Thoracic aorta (tissue), 2 donors: Measurements from ENCODE around the gene NLRP3. TPM values are rescaled to one million over a fixed set of nuclear protein-coding genes. Genes with fewer than 3 reads are reported as not detected.
"Not testable (repeated sequence)": the region's sequence is repeated elsewhere in the genome, so short reads cannot be mapped to it uniquely, and the experiment has no call there.

Experiments used
- ATAC-seq: fragments of 150-250 bp; one replicate; pipeline ENCODE4 v1.8.0; 2017; ENCODE audit warnings: low read depth; ENCODE audit not compliant: insufficient number of reproducible peaks, low FRiP score
- DNase-seq: peaks from one replicate; pipeline ENCODE4 v3.0.0-alpha.2; 2020; ENCODE audit warnings: low spot score
- H3K27ac ChIP-seq, 2 donors: fragments of 200-600 bp; sonication (generic); 1 replicate in 1 of 2; 2 replicates in 1 of 2; pipeline ENCODE4 v1.5.1; 2016; ENCODE audit warnings: mild to moderate bottlenecking in 2 of 2, moderate library complexity in 2 of 2
- H3K27me3 ChIP-seq: fragments of 200-600 bp; sonication (generic); replicated peaks from 2 replicates; pipeline ENCODE4 v1.6.0; 2016; ENCODE audit warnings: mild to moderate bottlenecking; ENCODE audit not compliant: insufficient read depth
- H3K36me3 ChIP-seq: fragments of 200-600 bp; sonication (generic); one replicate; pipeline ENCODE4 v1.5.1; 2016
- H3K4me1 ChIP-seq, 2 donors: fragments of 200-600 bp; sonication (generic); 1 replicate in 1 of 2; 2 replicates in 1 of 2; pipeline versions ENCODE4 v1.5.1 to v1.6.0; 2016; ENCODE audit warnings: low read depth in 2 of 2, mild to moderate bottlenecking in 1 of 2; ENCODE audit not compliant: control insufficient read depth in 1 of 2
- H3K4me3 ChIP-seq: fragments of 200-600 bp; sonication (generic); 2 replicates; pipeline ENCODE4 v1.5.1; 2016; ENCODE audit warnings: mild to moderate bottlenecking
- H3K9me3 ChIP-seq: fragments of 200-600 bp; sonication (generic); 2 replicates; pipeline ENCODE4 v1.5.1; 2016
- CTCF ChIP-seq: fragments of 200-600 bp; sonication (generic); IDR thresholded peaks from one replicate; pipeline ENCODE4 v1.5.1; 2019; ENCODE audit warnings: antibody characterized with exemption
- total RNA-seq, 2 donors: library from RNA; depleted of rRNA; stranded (reverse); fragments of >200 nt; gene quantifications; one replicate each; pipeline versions ENCODE4 v1.1.0 to v1.2.3, GENCODE V29; 2016

The NLRP3 gene
- total RNA-seq, 2 donors from 2014 or later, result 5.1 to 8.9 TPM

DNA sequence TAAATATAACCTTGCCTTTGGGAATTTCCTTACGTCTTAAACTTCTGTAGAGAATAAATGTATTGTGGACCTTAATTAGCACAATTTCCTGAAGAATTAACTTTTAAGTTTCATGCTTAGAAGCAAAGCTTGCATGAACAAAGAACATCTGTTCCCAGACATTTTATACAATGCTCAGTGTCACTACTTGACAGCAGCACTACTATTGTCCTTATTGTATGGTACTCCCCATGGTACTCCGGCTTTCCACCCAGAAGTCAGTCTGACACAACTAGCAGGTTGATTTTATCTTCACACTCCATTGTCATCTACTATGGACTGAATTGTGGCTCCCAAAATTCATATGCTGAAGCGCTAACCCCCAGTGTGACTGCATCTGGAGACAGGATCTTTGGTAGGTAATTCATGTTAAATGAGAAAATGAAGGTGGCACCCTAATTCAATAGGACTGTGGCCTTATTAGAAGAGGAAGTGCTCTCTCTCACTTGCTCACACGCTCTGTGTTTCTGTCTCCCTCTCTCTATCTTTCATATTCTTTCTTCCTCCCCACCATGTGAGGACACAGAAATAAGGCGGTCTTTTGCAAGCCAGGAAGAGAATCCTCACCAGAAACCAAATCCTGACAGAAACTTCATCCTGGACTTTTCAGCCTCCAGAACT is 52.6 kb downstream of the NLRP3 start:
- H3K4me1 ChIP-seq, result no peaks in the 10 kb centered on the region
- H3K4me3 ChIP-seq, result no peak overlapping the region
- no peaks in the 10 kb centered on the region for H3K9me3 ChIP-seq
- TF ChIP-seq CTCF, result no peak
- no peak overlapping the region for H3K27ac ChIP-seq
- no peaks in the 10 kb centered on the region for H3K27me3 ChIP-seq
- DNase-seq (no peak), ATAC-seq (no peak)
- H3K36me3 ChIP-seq, result no peaks in the 10 kb centered on the region

DNA sequence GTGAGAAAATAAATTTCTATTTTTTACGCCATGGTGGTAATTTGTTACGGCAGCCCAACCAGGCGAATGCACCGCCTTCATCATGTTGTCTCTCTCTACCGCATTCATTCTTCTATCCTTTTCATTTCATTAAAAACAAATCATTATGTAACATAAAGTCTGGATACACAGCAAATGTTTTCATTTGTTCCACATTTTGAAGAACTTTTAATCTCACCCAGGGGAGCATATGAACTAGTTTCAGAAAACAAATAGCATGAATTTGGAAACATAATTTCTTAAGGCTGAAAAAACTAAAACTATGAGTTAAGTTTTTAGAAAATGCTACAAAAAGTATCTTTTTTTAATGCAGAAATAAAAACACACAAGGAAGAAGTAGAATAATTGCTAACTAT is 53.2 kb downstream of the NLRP3 start:
- no peak for DNase-seq
- no peak for TF ChIP-seq CTCF
- Histone ChIP-seq H3K36me3 (no peaks in the 10 kb centered on the region), H3K27ac (no peak overlapping the region), H3K4me1 (no peaks in the 10 kb centered on the region), H3K27me3 (no peaks in the 10 kb centered on the region), H3K4me3 (no peak overlapping the region), H3K9me3 (no peaks in the 10 kb centered on the region)
- ATAC-seq, result no peak

GRCh38 chr1:247470942-247471429 is 55.0 kb downstream of the NLRP3 start:
- not testable (repeated sequence) for H3K4me3 ChIP-seq, H3K4me1 ChIP-seq, ATAC-seq, H3K27me3 ChIP-seq, H3K36me3 ChIP-seq, H3K27ac ChIP-seq, H3K9me3 ChIP-seq, DNase-seq

DNA sequence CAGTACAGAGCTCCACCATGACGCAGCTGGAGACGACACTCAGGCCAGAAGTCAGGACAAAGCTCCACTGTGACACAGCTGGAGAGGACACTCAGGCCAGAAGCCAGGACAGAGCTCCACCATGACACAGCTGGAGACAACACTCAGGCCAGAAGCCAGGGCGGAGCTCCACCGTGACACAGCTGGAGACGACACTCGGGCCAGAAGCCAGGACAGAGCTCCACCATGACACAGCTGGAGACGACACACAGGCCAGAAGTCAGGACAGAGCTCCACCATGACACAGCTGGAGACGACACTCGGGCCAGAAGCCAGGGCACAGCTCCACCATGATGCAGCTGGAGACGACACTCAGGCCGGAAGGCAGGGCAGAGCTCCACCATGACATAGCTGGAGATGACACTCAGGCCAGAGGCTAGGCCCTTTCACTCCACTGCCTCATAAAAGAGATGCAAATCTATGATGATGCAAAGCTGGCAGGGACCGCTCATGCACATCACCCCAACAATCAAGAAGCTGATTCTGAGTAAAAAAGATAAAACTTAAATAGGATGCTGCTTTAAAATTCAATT is 55.6 kb downstream of the NLRP3 start:
- H3K4me3 ChIP-seq, result no peak overlapping the region
- H3K27ac ChIP-seq, result no peak overlapping the region
- H3K27me3 ChIP-seq, result no peaks in the 10 kb centered on the region
- DNase-seq (no peak), ATAC-seq (no peak)
- no peaks in the 10 kb centered on the region for H3K4me1 ChIP-seq
- no peaks in the 10 kb centered on the region for H3K36me3 ChIP-seq
- H3K9me3 ChIP-seq, result no peaks in the 10 kb centered on the region
- TF ChIP-seq CTCF, result no peak

GRCh38 chr1:247472035-247472434 is 56.1 kb downstream of the NLRP3 start:
- no peaks in the 10 kb centered on the region for H3K4me1 ChIP-seq
- no peak overlapping the region for H3K27ac ChIP-seq
- no peaks in the 10 kb centered on the region for H3K9me3 ChIP-seq
- no peaks in the 10 kb centered on the region for H3K36me3 ChIP-seq
- DNase-seq, result no peak
- ATAC-seq, result no peak
- no peak overlapping the region for H3K4me3 ChIP-seq
- no peak for TF ChIP-seq CTCF
- no peaks in the 10 kb centered on the region for H3K27me3 ChIP-seq

DNA sequence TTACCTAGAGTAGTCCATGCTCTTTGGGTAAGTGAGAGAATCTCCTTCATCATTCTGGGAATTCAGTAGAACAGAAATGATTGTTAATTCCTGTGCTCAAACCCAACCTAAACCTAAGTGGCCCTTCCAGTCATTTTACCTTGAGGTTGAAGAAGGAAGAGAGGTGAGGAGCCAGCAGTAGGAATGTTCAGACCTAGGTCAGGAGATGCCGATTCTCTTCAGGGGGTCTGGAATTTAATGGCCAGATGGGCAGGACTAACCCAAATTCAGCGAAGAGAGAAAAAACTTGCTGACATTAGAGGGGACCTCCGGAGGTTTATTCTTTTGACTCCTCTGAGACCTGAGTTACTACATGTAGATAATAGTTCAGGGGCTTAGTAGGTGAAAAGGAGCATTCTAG is 58.4 kb downstream of the NLRP3 start:
- TF ChIP-seq CTCF, result no peak
- ATAC-seq (no peak), DNase-seq (no peak)
- H3K27ac ChIP-seq, result no peak overlapping the region
- no peaks in the 10 kb centered on the region for H3K9me3 ChIP-seq
- H3K36me3 ChIP-seq, result no peaks in the 10 kb centered on the region
- no peaks in the 10 kb centered on the region for H3K4me1 ChIP-seq
- H3K27me3 ChIP-seq, result no peaks in the 10 kb centered on the region
- no peak overlapping the region for H3K4me3 ChIP-seq
